ENCODE results near the gene SETD1B.

SETD1B gene

GRCh38 chr12:121822393-121823100 is 18.7 kb downstream of the SETD1B start:
- DNase-seq (ENCODE audit: low spot score): no peak
- TF ChIP-seq, protein P1, sequence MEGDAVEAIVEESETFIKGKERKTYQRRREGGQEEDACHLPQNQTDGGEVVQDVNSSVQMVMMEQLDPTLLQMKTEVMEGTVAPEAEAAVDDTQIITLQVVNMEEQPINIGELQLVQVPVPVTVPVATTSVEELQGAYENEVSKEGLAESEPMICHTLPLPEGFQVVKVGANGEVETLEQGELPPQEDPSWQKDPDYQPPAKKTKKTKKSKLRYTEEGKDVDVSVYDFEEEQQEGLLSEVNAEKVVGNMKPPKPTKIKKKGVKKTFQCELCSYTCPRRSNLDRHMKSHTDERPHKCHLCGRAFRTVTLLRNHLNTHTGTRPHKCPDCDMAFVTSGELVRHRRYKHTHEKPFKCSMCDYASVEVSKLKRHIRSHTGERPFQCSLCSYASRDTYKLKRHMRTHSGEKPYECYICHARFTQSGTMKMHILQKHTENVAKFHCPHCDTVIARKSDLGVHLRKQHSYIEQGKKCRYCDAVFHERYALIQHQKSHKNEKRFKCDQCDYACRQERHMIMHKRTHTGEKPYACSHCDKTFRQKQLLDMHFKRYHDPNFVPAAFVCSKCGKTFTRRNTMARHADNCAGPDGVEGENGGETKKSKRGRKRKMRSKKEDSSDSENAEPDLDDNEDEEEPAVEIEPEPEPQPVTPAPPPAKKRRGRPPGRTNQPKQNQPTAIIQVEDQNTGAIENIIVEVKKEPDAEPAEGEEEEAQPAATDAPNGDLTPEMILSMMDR (IDR thresholded peaks at IDR 0.05; ENCODE audit: extremely low read depth, missing control alignments): no peak

DNA sequence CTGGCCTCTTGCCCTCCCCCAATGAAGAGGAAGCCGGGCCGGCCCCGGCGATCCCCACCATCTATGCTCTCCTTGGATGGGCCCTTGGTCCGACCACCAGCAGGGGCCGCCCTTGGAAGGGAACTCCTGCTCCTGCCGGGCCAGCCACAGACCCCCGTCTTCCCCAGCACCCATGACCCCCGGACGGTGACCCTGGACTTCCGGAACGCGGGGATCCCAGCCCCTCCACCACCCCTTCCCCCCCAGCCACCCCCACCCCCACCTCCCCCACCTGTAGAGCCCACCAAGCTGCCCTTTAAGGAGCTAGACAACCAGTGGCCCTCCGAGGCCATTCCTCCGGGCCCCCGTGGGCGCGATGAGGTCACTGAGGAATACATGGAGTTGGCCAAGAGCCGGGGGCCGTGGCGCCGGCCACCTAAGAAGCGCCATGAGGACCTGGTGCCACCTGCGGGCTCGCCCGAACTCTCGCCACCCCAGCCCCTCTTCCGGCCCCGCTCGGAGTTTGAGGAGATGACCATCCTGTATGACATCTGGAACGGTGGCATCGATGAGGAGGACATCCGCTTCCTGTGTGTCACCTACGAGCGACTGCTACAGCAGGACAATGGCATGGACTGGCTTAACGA is 19.4 kb downstream of the SETD1B start:
- TF ChIP-seq, protein P1 (IDR thresholded peaks at IDR 0.05; ENCODE audit: extremely low read depth, missing control alignments): no peak
- no peak for DNase-seq (ENCODE audit: low spot score)

GRCh38 chr12:121823727-121824115 is 19.9 kb downstream of the SETD1B start:
- TF ChIP-seq, protein P1 (IDR thresholded peaks at IDR 0.05; ENCODE audit: extremely low read depth, missing control alignments): no peak
- DNase-seq (ENCODE audit: low spot score): no peak

GRCh38 chr12:121825041-121825523 is 21.3 kb downstream of the SETD1B start:
- TF ChIP-seq, protein P1 (IDR thresholded peaks at IDR 0.05; ENCODE audit: extremely low read depth, missing control alignments): no peak
- no peak for DNase-seq (ENCODE audit: low spot score)

DNA sequence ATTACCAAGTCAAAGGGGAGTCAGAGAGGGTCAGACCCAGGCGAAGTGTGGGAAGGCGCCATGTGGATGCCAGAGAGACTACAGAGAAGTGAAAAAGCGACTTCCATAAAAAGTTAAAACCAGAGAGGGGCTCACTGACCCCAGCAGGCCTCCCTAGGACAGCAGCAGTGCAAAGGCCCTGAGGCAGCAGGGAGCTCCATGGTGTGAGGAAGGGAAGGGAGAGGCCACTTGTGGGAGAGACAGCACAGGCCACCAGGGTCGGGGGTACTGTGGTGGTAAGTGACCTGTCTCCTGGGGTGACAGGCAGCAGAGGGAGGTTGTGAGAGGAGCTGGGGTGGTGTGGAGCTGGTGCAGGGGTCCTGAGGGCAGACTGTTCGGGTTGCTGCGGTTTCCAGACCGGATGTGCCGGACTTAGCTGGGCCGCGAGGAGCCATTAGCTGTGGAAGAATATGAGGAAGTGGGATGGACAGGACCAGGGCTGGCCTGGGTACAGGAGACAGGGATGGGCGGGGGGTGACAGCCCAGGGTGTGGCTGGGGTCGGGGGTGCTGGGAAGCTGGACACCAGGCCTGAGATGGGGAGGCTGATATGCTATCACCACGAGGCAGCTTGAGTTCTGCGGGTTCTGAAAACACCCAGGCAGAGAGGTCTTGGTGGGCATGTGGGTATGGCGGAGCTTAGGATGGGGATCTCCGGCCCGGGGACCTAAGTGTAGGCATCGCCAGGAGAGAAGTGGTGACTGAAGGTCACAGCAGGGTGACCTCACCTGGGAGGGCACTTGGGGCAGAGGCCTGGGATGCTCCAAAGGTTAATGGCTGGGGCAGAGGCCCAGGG is 22.7 kb downstream of the SETD1B start:
- TF ChIP-seq, protein P1 (IDR thresholded peaks at IDR 0.05; ENCODE audit: extremely low read depth, missing control alignments): no peak
- no peak for DNase-seq (ENCODE audit: low spot score)

- TF ChIP-seq, protein P1 (IDR thresholded peaks at IDR 0.05; ENCODE audit: extremely low read depth, missing control alignments): no peak
- DNase-seq (ENCODE audit: low spot score): no peak
Measured at GRCh38 chr12:121827351-121828099, 23.7 kb downstream of the SETD1B start.
